Measurements from ENCODE around the gene TANC1.

- TF ChIP-seq, protein P1, sequence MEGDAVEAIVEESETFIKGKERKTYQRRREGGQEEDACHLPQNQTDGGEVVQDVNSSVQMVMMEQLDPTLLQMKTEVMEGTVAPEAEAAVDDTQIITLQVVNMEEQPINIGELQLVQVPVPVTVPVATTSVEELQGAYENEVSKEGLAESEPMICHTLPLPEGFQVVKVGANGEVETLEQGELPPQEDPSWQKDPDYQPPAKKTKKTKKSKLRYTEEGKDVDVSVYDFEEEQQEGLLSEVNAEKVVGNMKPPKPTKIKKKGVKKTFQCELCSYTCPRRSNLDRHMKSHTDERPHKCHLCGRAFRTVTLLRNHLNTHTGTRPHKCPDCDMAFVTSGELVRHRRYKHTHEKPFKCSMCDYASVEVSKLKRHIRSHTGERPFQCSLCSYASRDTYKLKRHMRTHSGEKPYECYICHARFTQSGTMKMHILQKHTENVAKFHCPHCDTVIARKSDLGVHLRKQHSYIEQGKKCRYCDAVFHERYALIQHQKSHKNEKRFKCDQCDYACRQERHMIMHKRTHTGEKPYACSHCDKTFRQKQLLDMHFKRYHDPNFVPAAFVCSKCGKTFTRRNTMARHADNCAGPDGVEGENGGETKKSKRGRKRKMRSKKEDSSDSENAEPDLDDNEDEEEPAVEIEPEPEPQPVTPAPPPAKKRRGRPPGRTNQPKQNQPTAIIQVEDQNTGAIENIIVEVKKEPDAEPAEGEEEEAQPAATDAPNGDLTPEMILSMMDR (optimal IDR thresholded peaks at IDR 0.05 in 1 of 3, IDR thresholded peaks at IDR 0.05 in 1 of 3, conservative IDR thresholded peaks at IDR 0.05 in 1 of 3; ENCODE audit: extremely low read depth in 1 of 3, insufficient read depth in 2 of 3, low read length in 3 of 3), result no peak
- no peak for TF ChIP-seq EZH2 (IDR thresholded peaks at IDR 0.05; ENCODE audit: low read length)
Observed at GRCh38 chr2:159213296-159213695, 244.9 kb downstream of the TANC1 start.
